ENCODE measurements around the gene CENPC.

DNA sequence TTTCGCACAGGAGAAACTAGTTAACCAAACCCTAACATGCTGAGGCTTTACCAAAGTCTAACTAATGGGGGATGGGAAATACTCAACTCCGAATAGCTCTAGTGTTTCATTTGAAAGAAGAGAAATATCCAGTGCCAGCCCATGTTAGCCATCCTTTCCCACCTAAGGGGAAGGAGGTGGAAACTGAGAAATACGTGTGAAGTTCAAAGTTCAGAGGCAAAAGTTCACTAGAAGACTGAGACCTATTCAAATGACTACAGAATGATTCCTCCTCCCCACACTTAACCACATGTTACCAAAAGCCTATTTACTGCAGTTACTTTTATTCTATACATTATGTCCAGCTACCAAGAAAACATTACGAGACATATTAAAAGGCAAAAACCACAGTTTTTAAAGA, 106.3 kb downstream of the CENPC start:
- TF ChIP-seq, protein P1, sequence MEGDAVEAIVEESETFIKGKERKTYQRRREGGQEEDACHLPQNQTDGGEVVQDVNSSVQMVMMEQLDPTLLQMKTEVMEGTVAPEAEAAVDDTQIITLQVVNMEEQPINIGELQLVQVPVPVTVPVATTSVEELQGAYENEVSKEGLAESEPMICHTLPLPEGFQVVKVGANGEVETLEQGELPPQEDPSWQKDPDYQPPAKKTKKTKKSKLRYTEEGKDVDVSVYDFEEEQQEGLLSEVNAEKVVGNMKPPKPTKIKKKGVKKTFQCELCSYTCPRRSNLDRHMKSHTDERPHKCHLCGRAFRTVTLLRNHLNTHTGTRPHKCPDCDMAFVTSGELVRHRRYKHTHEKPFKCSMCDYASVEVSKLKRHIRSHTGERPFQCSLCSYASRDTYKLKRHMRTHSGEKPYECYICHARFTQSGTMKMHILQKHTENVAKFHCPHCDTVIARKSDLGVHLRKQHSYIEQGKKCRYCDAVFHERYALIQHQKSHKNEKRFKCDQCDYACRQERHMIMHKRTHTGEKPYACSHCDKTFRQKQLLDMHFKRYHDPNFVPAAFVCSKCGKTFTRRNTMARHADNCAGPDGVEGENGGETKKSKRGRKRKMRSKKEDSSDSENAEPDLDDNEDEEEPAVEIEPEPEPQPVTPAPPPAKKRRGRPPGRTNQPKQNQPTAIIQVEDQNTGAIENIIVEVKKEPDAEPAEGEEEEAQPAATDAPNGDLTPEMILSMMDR (IDR thresholded peaks at IDR 0.05), result no peak
- TF ChIP-seq POLR2A (IDR thresholded peaks at IDR 0.05), result no peak

Data from lower leg skin (tissue), 3 donors.